Measurements from ENCODE around the gene BCAR1.
A peak's percentile ranks its signal among the peaks of the same experiment; 100 is the strongest.

BCAR1 gene

GRCh38 chr16:75252946-75253911, 1.8 kb upstream of the BCAR1 start:
- H3K9ac ChIP-seq (ENCODE audit: insufficient read length, low read depth), result peak overlapping the region; percentile 75
- H3K9me3 ChIP-seq (ENCODE audit: insufficient read depth, low read length), result no peaks in the 10 kb centered on the region
- peak overlapping the region; percentile 3 for H3K4me3 ChIP-seq (ENCODE audit: insufficient read length, low read depth)
- DNase-seq (ENCODE audit: low read depth, low spot score), result peak; percentile 98
- H3K36me3 ChIP-seq (ENCODE audit: insufficient read depth, insufficient read length, low read length), result peaks cover 24% of the 10 kb centered on the region
- no peaks in the 10 kb centered on the region for H3K27me3 ChIP-seq (ENCODE audit: insufficient read depth, insufficient read length)
- peaks cover 62% of the 10 kb centered on the region for H3K4me1 ChIP-seq (ENCODE audit: insufficient read depth, insufficient read length)
- TF ChIP-seq ZNF274 (IDR thresholded peaks at IDR 0.05; ENCODE audit: low read depth, low read length) (no peak), YY1 (IDR thresholded peaks at IDR 0.05; ENCODE audit: insufficient read depth, insufficient read length) (no peak), SUZ12 (IDR thresholded peaks at IDR 0.05; ENCODE audit: extremely low read depth, insufficient read depth, insufficient read length) (no peak)

- H3K4me3 ChIP-seq (ENCODE audit: insufficient read length, low read depth), result peak overlapping the region; percentile 2
These were observed 833 bp upstream of the BCAR1 start for GRCh38 chr16:75252049-75252864.

GRCh38 chr16:75250809-75251279, 580 bp downstream of the BCAR1 start:
- TF ChIP-seq YY1 (IDR thresholded peaks at IDR 0.05; ENCODE audit: insufficient read depth, insufficient read length), result no peak
- TF ChIP-seq ZNF274 (IDR thresholded peaks at IDR 0.05; ENCODE audit: low read depth, low read length), result no peak
- TF ChIP-seq SUZ12 (IDR thresholded peaks at IDR 0.05; ENCODE audit: extremely low read depth, insufficient read depth, insufficient read length), result no peak
- Histone ChIP-seq H3K9me3 (ENCODE audit: insufficient read depth, low read length) (no peaks in the 10 kb centered on the region), H3K9ac (ENCODE audit: insufficient read length, low read depth) (peak overlapping the region; percentile 94), H3K4me1 (ENCODE audit: insufficient read depth, insufficient read length) (peaks cover 61% of the 10 kb centered on the region), H3K4me3 (ENCODE audit: insufficient read length, low read depth) (peak overlapping the region; percentile 83), H3K36me3 (ENCODE audit: insufficient read depth, insufficient read length, low read length) (peaks cover 37% of the 10 kb centered on the region), H3K27me3 (ENCODE audit: insufficient read depth, insufficient read length) (no peaks in the 10 kb centered on the region)
- DNase-seq (ENCODE audit: low read depth, low spot score), result no peak

More at GRCh38 chr16:75252049-75252864, 833 bp upstream of the BCAR1 start:
- Histone ChIP-seq H3K36me3 (ENCODE audit: insufficient read depth, insufficient read length, low read length) (peaks cover 28% of the 10 kb centered on the region), H3K9ac (ENCODE audit: insufficient read length, low read depth) (peak overlapping the region; percentile 75), H3K27me3 (ENCODE audit: insufficient read depth, insufficient read length) (no peaks in the 10 kb centered on the region), H3K9me3 (ENCODE audit: insufficient read depth, low read length) (no peaks in the 10 kb centered on the region), H3K4me1 (ENCODE audit: insufficient read depth, insufficient read length) (peaks cover 62% of the 10 kb centered on the region)
- TF ChIP-seq ZNF274 (IDR thresholded peaks at IDR 0.05; ENCODE audit: low read depth, low read length) (no peak), YY1 (IDR thresholded peaks at IDR 0.05; ENCODE audit: insufficient read depth, insufficient read length) (no peak), SUZ12 (IDR thresholded peaks at IDR 0.05; ENCODE audit: extremely low read depth, insufficient read depth, insufficient read length) (no peak)
- DNase-seq (ENCODE audit: low read depth, low spot score), result no peak

GRCh38 chr16:75250089-75250808, 1.2 kb downstream of the BCAR1 start:
- Histone ChIP-seq H3K27me3 (ENCODE audit: insufficient read depth, insufficient read length) (no peaks in the 10 kb centered on the region), H3K4me3 (ENCODE audit: insufficient read length, low read depth) (peak overlapping the region; percentile 83), H3K9ac (ENCODE audit: insufficient read length, low read depth) (peak overlapping the region; percentile 94), H3K36me3 (ENCODE audit: insufficient read depth, insufficient read length, low read length) (peaks cover 37% of the 10 kb centered on the region), H3K9me3 (ENCODE audit: insufficient read depth, low read length) (no peaks in the 10 kb centered on the region), H3K4me1 (ENCODE audit: insufficient read depth, insufficient read length) (peaks cover 65% of the 10 kb centered on the region)
- TF ChIP-seq YY1 (IDR thresholded peaks at IDR 0.05; ENCODE audit: insufficient read depth, insufficient read length), result no peak
- TF ChIP-seq ZNF274 (IDR thresholded peaks at IDR 0.05; ENCODE audit: low read depth, low read length), result no peak
- TF ChIP-seq SUZ12 (IDR thresholded peaks at IDR 0.05; ENCODE audit: extremely low read depth, insufficient read depth, insufficient read length), result no peak
- no peak for DNase-seq (ENCODE audit: low read depth, low spot score)

DNA sequence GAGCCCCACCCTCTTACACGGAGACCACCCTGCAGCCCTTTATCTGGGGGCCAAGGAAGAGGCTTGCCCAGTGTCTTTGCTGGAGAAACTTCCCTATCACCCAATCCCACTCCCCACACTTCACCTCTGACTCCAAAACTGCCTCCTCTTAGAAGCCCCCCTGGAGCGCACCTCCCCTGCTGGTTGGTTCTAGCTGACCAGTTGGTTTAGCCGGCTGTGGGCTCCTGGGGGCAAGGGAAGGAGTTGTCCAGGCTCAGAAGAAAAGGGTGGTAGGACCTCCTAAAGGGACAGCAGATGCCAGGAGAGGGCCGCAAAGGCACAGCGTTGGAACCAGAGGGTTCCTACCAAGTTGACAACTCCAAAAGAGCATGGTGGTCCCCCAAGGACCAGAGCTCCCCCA, 2.0 kb downstream of the BCAR1 start:
- H3K27me3 ChIP-seq (ENCODE audit: insufficient read depth, insufficient read length), result no peaks in the 10 kb centered on the region
- H3K4me1 ChIP-seq (ENCODE audit: insufficient read depth, insufficient read length), result peaks cover 68% of the 10 kb centered on the region
- H3K9me3 ChIP-seq (ENCODE audit: insufficient read depth, low read length), result no peaks in the 10 kb centered on the region
- peak overlapping the region; percentile 83 for H3K4me3 ChIP-seq (ENCODE audit: insufficient read length, low read depth)
- H3K36me3 ChIP-seq (ENCODE audit: insufficient read depth, insufficient read length, low read length), result peaks cover 41% of the 10 kb centered on the region
- TF ChIP-seq SUZ12 (IDR thresholded peaks at IDR 0.05; ENCODE audit: extremely low read depth, insufficient read depth, insufficient read length) (no peak), YY1 (IDR thresholded peaks at IDR 0.05; ENCODE audit: insufficient read depth, insufficient read length) (no peak), ZNF274 (IDR thresholded peaks at IDR 0.05; ENCODE audit: low read depth, low read length) (no peak)
- H3K9ac ChIP-seq (ENCODE audit: insufficient read length, low read depth), result peak overlapping the region; percentile 94
- DNase-seq (ENCODE audit: low read depth, low spot score), result no peak

DNA sequence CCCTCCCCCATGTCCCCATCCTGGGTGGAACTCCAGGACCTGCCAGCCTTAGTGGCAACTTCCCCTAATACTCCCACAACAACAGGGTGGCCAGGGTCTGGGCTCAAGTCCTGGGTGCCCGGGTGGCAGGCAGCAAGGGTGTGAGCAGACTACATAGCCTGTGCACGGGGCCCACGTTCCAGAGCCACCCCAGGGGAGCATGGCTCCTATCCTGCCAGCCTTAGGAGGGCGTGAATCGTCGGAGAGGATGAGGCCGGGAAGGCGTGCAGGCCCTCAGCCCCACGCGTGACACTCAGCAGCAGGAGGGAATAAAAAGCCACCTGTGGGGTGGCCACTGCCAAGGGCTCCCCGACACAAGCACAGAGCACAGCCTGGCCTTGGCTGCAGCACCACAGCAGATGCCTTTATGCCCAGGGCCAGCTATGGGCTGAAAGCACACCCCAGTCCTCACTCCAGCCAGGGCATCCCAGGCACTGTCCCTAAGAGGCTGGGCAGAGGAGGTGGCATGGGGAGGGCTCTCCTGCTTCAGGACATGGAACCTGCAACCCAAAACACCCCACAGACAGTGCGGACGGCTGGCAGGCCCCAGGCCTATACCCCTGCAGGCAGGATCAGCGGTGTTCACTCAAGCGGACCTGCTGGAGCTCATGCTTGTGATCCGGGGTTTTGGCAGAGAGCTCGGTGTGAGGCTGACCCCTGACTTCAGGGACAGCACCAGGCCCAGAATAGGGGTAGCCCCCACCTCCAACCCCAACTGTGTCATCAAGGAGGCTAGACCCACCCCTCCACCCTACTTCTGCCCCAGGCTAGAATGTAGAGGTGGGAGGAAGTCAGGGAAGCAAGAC, 2.7 kb downstream of the BCAR1 start:
- no peaks in the 10 kb centered on the region for H3K27me3 ChIP-seq (ENCODE audit: insufficient read depth, insufficient read length)
- TF ChIP-seq ZNF274 (IDR thresholded peaks at IDR 0.05; ENCODE audit: low read depth, low read length) (no peak), SUZ12 (IDR thresholded peaks at IDR 0.05; ENCODE audit: extremely low read depth, insufficient read depth, insufficient read length) (no peak), YY1 (IDR thresholded peaks at IDR 0.05; ENCODE audit: insufficient read depth, insufficient read length) (no peak)
- H3K36me3 ChIP-seq (ENCODE audit: insufficient read depth, insufficient read length, low read length), result peaks cover 48% of the 10 kb centered on the region
- no peaks in the 10 kb centered on the region for H3K9me3 ChIP-seq (ENCODE audit: insufficient read depth, low read length)
- peaks cover 69% of the 10 kb centered on the region for H3K4me1 ChIP-seq (ENCODE audit: insufficient read depth, insufficient read length)
- peak overlapping the region; percentile 58 for H3K9ac ChIP-seq (ENCODE audit: insufficient read length, low read depth)
- no peak overlapping the region for H3K4me3 ChIP-seq (ENCODE audit: insufficient read length, low read depth)
- DNase-seq (ENCODE audit: low read depth, low spot score), result no peak

All from NT2/D1 (cell line).